ENCODE measurements around the gene ZPR1.

- TF ChIP-seq, protein P1, sequence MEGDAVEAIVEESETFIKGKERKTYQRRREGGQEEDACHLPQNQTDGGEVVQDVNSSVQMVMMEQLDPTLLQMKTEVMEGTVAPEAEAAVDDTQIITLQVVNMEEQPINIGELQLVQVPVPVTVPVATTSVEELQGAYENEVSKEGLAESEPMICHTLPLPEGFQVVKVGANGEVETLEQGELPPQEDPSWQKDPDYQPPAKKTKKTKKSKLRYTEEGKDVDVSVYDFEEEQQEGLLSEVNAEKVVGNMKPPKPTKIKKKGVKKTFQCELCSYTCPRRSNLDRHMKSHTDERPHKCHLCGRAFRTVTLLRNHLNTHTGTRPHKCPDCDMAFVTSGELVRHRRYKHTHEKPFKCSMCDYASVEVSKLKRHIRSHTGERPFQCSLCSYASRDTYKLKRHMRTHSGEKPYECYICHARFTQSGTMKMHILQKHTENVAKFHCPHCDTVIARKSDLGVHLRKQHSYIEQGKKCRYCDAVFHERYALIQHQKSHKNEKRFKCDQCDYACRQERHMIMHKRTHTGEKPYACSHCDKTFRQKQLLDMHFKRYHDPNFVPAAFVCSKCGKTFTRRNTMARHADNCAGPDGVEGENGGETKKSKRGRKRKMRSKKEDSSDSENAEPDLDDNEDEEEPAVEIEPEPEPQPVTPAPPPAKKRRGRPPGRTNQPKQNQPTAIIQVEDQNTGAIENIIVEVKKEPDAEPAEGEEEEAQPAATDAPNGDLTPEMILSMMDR (conservative IDR thresholded peaks at IDR 0.05; ENCODE audit: low read depth, low read length), result no peak
- TF ChIP-seq CEBPB (IDR thresholded peaks at IDR 0.05; ENCODE audit: low read depth, low read length), result peak; percentile 72
- TF ChIP-seq POLR2A (IDR thresholded peaks at IDR 0.05; ENCODE audit: low read depth, low read length), result no peak; the same call in 1 of the 2 replicates
- TF ChIP-seq RAD21 (IDR thresholded peaks at IDR 0.05; ENCODE audit: low read length), result no peak
- no peak for TF ChIP-seq SMC3 (IDR thresholded peaks at IDR 0.05; ENCODE audit: low read depth, low read length)
- TF ChIP-seq, protein P2, sequence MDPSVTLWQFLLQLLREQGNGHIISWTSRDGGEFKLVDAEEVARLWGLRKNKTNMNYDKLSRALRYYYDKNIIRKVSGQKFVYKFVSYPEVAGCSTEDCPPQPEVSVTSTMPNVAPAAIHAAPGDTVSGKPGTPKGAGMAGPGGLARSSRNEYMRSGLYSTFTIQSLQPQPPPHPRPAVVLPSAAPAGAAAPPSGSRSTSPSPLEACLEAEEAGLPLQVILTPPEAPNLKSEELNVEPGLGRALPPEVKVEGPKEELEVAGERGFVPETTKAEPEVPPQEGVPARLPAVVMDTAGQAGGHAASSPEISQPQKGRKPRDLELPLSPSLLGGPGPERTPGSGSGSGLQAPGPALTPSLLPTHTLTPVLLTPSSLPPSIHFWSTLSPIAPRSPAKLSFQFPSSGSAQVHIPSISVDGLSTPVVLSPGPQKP (IDR thresholded peaks at IDR 0.05; ENCODE audit: borderline replicate concordance, low read depth, low read length), result no peak
- TF ChIP-seq MAZ (IDR thresholded peaks at IDR 0.05; ENCODE audit: borderline replicate concordance, low read depth, low read length), result no peak
- no peak for TF ChIP-seq BHLHE40 (IDR thresholded peaks at IDR 0.05; ENCODE audit: low read depth, low read length)
- TF ChIP-seq RFX5 (IDR thresholded peaks at IDR 0.05; ENCODE audit: low read depth, low read length), result no peak
- no peak for TF ChIP-seq CHD1 (IDR thresholded peaks at IDR 0.05; ENCODE audit: low read depth, low read length)
- TF ChIP-seq, protein P3, sequence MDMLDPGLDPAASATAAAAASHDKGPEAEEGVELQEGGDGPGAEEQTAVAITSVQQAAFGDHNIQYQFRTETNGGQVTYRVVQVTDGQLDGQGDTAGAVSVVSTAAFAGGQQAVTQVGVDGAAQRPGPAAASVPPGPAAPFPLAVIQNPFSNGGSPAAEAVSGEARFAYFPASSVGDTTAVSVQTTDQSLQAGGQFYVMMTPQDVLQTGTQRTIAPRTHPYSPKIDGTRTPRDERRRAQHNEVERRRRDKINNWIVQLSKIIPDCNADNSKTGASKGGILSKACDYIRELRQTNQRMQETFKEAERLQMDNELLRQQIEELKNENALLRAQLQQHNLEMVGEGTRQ (IDR thresholded peaks at IDR 0.05; ENCODE audit: low read depth, low read length), result no peak
- TF ChIP-seq RCOR1 (IDR thresholded peaks at IDR 0.05; ENCODE audit: insufficient replicate concordance, low read length), result no peak
- no peak for TF ChIP-seq NFE2L2 (IDR thresholded peaks at IDR 0.05; ENCODE audit: low read depth, low read length)
These were observed 14.4 kb downstream of the ZPR1 start for GRCh38 chr11:116773203-116774097.
